ENCODE measurements around the gene BMPR1B.
"Not testable (repeated sequence)": the region's sequence is repeated elsewhere in the genome, so short reads cannot be mapped to it uniquely, and the experiment has no call there.

Gene BMPR1B

GRCh38 chr4:95014068-95014467 lies 256.3 kb downstream of the BMPR1B start:
- H3K27ac ChIP-seq: no peak overlapping the region
- no peak for DNase-seq (ENCODE audit: low read depth, low spot score)

GRCh38 chr4:95017305-95018064 lies 259.7 kb downstream of the BMPR1B start:
- DNase-seq (ENCODE audit: low read depth, low spot score): no peak
- no peak overlapping the region for H3K27ac ChIP-seq

GRCh38 chr4:95018785-95019184 lies 261.0 kb downstream of the BMPR1B start:
- DNase-seq (ENCODE audit: low read depth, low spot score): no peak
- no peak overlapping the region for H3K27ac ChIP-seq

- DNase-seq (ENCODE audit: low read depth, low spot score): no peak
- H3K27ac ChIP-seq: no peak overlapping the region
Observed at GRCh38 chr4:95020521-95020920, 262.8 kb downstream of the BMPR1B start.

GRCh38 chr4:95021099-95021498 lies 263.3 kb downstream of the BMPR1B start:
- H3K27ac ChIP-seq: no peak overlapping the region
- no peak for DNase-seq (ENCODE audit: low read depth, low spot score)

GRCh38 chr4:95023110-95023509 lies 265.4 kb downstream of the BMPR1B start:
- H3K27ac ChIP-seq: no peak overlapping the region
- DNase-seq (ENCODE audit: low read depth, low spot score): no peak

GRCh38 chr4:95027905-95028618 lies 270.3 kb downstream of the BMPR1B start:
- H3K27ac ChIP-seq: no peak overlapping the region
- DNase-seq (ENCODE audit: low read depth, low spot score): no peak

GRCh38 chr4:95038791-95039190 lies 281.0 kb downstream of the BMPR1B start:
- H3K27ac ChIP-seq: no peak overlapping the region
- DNase-seq (ENCODE audit: low read depth, low spot score): no peak

- no peak for DNase-seq (ENCODE audit: low read depth, low spot score)
- H3K27ac ChIP-seq: no peak overlapping the region
Observed at GRCh38 chr4:95044324-95044837, 286.6 kb downstream of the BMPR1B start.

GRCh38 chr4:95045429-95045828 lies 287.7 kb downstream of the BMPR1B start:
- no peak overlapping the region for H3K27ac ChIP-seq
- DNase-seq (ENCODE audit: low read depth, low spot score): no peak

- no peak for DNase-seq (ENCODE audit: low read depth, low spot score)
- H3K27ac ChIP-seq: no peak overlapping the region
Observed at GRCh38 chr4:95048296-95048695, 290.5 kb downstream of the BMPR1B start.

- DNase-seq (ENCODE audit: low read depth, low spot score): no peak
- no peak overlapping the region for H3K27ac ChIP-seq
Observed at GRCh38 chr4:95049551-95050233, 291.9 kb downstream of the BMPR1B start.

- DNase-seq (ENCODE audit: low read depth, low spot score): no peak
- H3K27ac ChIP-seq: no peak overlapping the region
Observed at GRCh38 chr4:95050980-95051701, 293.4 kb downstream of the BMPR1B start.

- DNase-seq (ENCODE audit: low read depth, low spot score): no peak
- no peak overlapping the region for H3K27ac ChIP-seq
Observed at GRCh38 chr4:95051702-95052020, 293.9 kb downstream of the BMPR1B start.

GRCh38 chr4:95058991-95059390 lies 301.2 kb downstream of the BMPR1B start:
- DNase-seq (ENCODE audit: low read depth, low spot score): no peak
- no peak overlapping the region for H3K27ac ChIP-seq

- DNase-seq (ENCODE audit: low read depth, low spot score): no peak
- H3K27ac ChIP-seq: no peak overlapping the region
Observed at GRCh38 chr4:95059663-95060062, 301.9 kb downstream of the BMPR1B start.

GRCh38 chr4:95061220-95061619 lies 303.5 kb downstream of the BMPR1B start:
- no peak for DNase-seq (ENCODE audit: low read depth, low spot score)
- no peak overlapping the region for H3K27ac ChIP-seq

GRCh38 chr4:95061801-95062200 lies 304.0 kb downstream of the BMPR1B start:
- DNase-seq (ENCODE audit: low read depth, low spot score); H3K27ac ChIP-seq: not testable (repeated sequence)

- H3K27ac ChIP-seq: peak overlapping the region; percentile 48
- no peak for DNase-seq (ENCODE audit: low read depth, low spot score)
Observed at GRCh38 chr4:95066050-95066449, 308.3 kb downstream of the BMPR1B start.

- no peak overlapping the region for H3K27ac ChIP-seq
- DNase-seq (ENCODE audit: low read depth, low spot score): no peak
Observed at GRCh38 chr4:95068401-95068800, 310.6 kb downstream of the BMPR1B start.

Data from epithelial cell of prostate (primary cell).